HG02852 (cell line): Measurements from ENCODE around the gene DNAJB8.

Experiments used
- ATAC-seq: cut with Tn5 transposase; IDR thresholded peaks from one replicate; pipeline ENCODE4 v1.9.1; 2021; ENCODE audit warnings: mild to moderate bottlenecking, moderate library complexity; ENCODE audit not compliant: unreplicated experiment

The DNAJB8 gene

GRCh38 chr3:128415773-128416577 is 50.7 kb downstream of the DNAJB8 start:
- no peak for ATAC-seq

GRCh38 chr3:128415200-128415772 is 51.4 kb downstream of the DNAJB8 start:
- no peak for ATAC-seq

GRCh38 chr3:128413413-128414205 is 53.1 kb downstream of the DNAJB8 start:
- ATAC-seq = no peak

- no peak for ATAC-seq
Measured at GRCh38 chr3:128413003-128413370, 53.7 kb downstream of the DNAJB8 start.
